HG03045 (cell line): ENCODE measurements around the gene TTLL3.
"Not testable (repeated sequence)": the region's sequence is repeated elsewhere in the genome, so short reads cannot be mapped to it uniquely, and the experiment has no call there.

Experiments used
- ATAC-seq: cut with Tn5 transposase; IDR thresholded peaks from one replicate; pipeline ENCODE4 v1.9.1; 2021; ENCODE audit warnings: mild to moderate bottlenecking, moderate library complexity; ENCODE audit not compliant: unreplicated experiment

TTLL3 gene

DNA sequence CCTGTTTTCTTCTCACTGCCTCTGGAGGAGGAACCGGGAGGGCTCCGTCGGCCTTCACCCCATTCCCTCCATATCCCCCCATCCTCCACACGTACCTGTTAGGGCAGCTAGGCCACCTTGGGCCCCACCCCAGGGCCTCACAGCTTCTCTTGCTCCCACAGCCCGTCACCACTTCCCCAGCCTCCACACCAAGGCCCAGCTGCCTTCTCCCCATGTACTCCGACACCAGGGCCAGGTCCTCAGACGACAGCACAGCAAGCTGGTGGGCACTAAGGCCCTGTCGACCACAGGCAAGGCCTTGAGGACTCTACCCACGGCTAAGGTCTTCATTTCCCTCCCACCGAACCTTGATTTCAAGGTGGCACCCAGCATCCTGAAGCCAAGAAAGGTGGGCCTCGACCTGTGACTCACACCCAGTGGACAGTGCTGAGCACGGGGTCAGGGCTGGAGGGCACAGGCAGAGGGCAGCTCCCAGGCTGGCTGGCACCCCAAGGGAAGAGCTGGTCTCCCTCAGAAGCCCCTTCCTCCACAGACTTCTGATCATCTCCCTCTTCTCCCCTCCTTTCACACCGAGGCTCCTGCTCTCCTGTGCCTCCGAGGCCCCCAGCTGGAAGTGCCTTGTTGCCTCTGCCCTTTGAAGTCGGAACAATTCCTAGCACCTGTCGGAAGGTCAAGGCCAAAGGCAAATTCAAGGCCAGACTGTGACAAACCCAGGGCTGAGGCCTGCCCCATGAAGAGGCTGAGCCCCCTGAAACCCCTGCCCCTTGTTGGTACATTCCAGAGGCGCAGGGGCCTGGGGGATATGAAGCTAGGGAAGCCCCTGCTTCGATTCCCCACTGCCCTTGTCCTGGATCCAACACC, 24.7 kb downstream of the TTLL3 start:
- no peak for ATAC-seq

DNA sequence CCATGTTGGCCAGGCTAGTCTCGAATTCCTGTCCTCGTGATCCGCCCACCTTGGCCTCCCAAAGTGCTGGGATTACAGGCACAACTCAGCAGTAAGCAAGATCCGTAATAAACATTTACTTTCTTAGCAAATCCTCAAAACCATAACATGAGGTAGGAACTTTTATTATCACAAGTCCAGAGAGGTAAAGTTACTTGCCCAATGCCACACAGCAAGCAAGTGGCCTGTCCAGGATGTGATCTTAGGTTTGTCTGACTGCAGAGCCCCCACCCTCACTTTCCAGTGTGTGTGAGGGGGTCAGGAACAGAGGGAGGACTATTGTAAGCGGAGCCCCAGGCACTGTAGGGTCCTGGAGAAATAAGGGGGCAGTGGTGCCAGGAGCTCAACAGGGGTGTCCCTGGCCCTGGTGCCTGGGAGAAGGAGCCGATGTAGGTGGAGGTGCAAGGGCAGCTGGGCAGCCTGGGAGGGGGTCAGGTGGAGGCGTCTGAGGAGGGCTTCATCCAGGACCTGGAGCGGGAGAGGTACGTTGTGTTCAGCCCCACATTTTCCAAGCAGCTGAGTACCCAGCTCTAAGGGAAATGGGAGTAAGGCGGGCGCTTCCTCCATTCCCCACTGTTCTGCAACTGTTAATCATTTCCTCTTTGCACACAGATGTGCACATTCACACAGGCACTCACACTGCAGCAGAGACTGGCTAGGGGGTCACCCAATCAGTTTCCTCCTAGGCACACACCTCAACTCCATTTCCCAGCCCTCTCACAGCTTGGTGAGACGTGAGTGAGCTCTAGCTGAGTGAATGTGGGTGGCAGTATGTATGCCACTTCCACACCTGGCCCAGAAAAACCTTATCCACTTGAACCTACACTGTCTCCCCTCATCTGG, 27.9 kb downstream of the TTLL3 start:
- no peak for ATAC-seq

DNA sequence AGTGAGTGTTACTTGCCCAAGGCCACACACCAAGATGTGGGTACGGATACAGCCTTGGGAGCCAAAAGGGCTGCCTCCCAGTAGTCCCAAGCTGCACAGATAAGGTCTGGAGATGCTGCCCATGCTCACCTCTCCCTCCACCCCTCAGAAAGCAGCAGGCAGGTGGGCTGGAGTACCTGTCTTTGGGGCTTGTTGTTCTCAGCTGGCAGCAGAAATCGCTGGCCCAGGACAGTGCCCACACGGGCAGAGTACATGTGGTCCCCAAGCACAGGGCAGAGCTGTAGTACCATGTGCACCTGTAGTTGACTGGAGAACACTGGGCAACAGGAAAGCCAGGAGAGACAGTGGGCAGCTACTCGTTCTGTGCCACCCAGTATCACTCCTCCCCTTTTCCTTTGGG, 28.8 kb downstream of the TTLL3 start:
- no peak for ATAC-seq

DNA sequence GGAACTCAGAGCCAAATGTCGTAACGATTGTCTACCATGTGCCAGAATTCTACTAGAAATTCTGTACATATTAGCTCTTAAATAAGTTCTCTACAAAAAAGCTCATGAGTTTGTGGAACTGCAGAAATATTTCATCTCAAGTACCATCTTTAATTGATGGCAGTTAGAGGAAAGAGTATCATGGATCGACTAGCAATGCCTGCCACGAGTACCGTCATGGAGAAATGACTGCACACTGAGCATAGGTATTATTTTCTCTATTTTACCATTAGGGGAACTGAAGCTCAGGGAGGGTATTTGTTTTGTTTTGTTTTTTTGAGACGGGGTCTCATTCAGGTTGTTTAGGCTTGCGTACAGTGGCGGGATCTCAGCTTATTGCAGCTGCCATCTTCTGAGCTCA, 31.0 kb downstream of the TTLL3 start:
- ATAC-seq = no peak

DNA sequence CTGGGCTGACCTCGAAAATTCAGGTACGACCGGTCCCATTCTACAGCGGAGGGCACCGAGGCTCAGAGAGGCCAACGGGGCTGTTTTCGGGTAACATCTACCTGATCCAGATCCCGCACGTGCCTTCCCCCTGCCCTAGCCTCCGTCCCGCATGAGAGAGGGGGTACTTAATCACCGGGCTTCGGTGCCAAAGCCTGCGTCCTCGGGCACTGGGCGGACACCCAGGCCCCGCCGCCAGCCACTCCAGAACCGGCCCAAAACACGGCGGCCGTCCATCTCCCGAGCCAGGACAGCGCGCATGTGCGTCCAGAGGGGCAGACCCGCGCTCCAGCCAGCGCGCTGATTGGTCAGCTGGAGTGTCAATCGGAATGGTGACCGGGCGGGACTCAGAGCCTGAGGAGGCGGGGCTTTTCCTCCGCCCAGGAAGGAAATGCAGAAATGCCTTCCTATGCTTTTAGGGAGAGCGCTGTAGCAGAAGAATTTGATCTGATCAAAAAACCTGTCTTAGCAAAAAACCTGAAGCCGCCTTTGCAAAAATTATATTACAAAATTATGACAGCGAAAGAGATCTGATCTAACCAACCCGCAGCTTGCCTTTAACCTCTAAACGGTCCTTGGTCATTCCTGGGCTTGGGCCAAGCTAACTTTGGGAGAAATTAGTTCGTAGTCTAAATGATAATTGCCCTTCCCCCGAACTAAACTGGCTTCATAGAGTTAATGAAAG, 33.8 kb downstream of the TTLL3 start, which contains the start of gene RPUSD3:
Gene RPUSD3 (minus strand): TSS at position 294 of the 724 bp plus-strand sequence. CDS start 18 bp downstream, at position 276.
- peak; percentile 97 for ATAC-seq

DNA sequence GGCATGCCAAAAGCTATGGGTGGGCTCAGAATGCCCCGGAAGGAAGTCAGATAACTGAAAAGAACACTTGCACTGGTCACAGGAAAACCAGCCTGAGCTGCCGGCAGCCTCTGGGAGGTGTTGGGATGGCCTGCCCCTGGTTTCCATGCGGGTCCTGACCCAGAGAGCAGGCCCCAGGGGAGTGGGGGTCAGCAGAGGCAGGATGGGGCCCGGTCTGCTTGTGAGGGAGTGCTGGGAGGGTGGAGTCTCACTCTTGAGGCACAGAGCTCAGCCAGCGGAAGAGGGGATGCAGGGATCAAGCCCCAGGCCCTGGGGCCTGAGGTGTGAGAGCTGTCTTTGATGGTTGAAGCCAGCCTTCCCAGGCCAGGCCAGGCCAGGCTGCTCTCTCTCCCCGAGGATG, 36.2 kb downstream of the TTLL3 start:
- ATAC-seq = no peak

DNA sequence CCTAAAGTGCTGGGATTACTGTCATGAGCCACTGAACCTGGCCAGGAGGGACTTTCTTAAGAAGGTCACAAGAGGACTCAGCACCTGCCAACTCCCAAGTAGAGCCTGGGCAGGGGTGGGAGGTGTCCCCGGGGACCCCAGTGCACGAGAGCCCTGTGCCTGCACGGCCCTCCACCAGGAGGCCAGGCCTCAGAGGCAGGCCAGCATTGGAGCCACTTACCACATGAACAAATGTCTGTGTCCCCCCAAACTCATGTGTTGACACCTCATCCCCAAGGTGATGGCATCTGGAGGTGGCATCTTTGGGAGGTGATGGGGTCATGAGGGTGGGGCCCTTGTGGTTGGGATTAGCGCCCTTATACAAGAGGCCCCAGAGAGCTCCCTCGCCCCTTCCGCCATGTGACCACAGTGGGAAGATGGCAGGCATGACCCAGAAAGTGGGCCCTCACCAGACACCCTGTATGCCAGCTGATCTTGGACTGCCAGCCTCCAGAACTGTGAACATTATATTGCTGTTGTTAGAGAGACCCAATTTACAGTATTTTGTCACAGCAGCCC, 36.9 kb downstream of the TTLL3 start:
- no peak for ATAC-seq

DNA sequence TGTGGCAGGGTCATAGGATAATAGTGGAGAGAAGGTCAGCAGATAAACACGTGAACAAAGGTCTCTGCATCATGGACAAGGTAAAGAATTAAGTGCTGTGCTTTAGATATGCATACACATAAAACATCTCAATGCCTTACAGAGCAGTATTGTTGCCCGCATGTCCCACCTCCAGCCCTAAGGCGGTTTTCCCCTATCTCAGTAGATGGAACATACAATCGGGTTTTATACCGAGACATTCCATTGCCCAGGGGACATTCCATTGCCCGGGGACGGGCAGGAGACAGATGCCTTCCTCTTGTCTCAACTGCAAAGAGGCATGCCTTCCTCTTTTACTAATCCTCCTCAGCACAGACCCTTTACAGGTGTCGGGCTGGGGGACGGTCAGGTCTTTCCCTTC, 37.8 kb downstream of the TTLL3 start:
- ATAC-seq = not testable (repeated sequence)

DNA sequence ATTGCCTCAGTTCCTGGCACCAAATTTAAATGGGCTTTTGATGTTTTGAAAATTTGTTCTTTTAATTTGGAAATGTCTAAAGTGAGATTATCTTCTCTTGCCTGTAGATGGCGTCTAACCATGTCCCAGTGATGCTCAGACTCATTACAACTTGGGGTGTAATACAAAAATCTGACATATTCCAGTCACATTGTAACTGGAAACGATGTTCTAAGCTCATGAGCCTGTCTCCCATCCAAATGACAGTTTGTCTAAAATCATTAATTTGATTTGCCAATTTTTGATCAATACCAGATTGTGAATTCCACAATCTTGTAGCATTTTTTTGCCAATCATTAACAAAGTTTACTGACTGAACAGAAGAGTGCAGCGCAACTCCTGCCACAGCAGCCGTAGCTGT, 38.8 kb downstream of the TTLL3 start:
- not testable (repeated sequence) for ATAC-seq

DNA sequence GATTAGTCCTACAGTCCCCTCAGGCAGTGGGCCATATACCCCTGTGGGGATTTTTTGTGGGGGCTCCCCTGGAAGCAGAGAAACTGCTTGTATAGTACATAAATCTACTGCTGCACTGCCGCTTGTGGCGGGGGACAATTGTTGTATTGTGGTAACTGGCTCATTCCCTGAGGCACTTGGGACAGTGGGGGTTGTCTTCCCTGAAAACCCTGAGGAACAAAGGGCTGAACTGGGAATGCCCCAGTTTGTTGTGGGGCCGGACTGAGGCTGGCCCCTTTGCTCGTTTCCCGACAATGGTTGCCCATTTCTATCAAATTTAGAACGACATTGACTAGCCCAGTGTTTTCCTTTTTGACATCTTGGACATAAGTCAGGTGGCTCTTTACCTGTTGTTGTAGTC, 41.3 kb downstream of the TTLL3 start:
- ATAC-seq = not testable (repeated sequence)

DNA sequence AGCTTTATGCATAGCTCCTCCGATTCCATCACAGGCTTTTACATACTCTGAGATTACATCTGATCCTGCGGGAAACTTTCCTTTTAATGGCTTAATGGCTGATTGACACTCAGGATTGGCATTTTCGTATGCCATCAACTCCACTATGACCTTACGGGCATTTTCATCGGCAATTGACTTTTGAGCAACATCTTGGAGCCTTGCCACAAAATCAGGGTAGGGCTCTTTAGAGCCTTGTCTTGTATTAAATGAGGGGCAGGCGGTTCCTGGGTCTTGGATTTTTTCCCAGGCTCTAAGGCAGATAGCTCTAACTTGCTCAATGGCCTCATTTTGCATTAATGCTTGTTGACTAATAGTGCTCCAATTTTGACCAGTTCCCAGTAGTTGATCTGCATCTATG, 41.9 kb downstream of the TTLL3 start:
- not testable (repeated sequence) for ATAC-seq

DNA sequence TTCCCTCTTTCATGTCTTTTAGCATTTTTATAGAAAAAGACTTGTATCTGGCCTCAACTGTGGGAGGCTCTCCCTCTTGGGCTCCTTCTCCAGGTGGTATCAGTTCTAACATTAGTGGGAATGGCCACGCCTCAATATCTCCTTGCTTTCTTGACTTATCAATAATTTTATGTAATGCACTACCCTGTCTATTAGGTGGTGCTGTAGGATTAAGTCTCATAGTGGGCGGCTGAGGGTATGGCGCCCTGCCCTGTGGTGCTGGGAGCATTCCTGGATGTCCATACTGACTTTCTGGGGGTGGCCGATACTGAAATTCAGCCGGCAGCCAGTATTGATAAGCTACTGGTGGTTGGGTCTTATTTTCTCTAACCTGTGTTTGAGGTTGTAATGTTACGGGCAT, 42.5 kb downstream of the TTLL3 start:
- no peak for ATAC-seq

DNA sequence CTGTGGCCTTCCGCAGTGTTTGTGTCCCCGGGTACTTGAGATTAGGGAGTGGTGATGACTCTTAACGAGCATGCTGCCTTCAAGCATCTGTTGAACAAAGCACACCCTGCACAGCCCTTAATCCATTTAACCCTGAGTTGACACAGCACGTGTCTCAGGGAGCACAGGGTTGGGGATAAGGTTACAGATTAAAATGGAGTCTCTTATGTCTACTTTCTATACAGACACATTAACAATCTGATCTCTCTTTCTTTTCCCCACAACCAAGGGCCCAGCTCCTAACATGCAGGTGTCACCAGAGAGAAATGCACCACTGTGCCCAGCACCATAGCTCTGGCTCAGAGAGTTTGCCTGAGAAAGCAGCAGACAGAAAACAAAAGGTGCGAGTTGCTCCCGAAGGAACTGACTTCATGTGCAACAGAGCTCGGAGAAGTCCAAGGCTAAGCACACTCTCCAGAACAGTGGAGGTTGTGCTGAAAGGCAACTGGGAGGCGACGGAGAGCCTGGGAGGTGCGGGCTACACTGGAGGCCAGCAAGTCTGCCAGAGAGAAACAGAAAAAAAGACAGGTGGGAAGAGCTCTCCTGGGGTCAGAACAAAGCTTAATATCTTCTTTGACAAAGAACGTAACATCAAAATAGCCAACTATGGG, 44.4 kb downstream of the TTLL3 start:
- not testable (repeated sequence) for ATAC-seq

DNA sequence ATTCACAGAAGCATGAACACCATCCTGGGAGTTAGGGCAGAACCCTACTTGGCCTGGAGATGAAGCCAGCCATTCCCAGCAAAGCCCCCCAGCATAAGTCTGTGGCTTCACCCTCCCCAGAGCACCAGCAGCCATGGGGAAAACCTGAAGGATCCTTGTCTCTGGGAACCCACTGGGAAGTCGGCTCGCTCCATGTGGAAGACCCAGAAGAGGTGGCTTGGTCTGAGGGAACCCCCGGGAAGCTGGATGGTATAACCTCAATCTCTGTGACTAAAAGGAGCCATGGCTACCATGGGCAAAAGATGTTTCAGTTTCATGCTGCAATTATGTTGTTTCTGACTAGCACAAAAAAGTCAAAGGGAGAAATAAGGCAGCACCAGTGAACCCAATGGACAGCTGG, 45.5 kb downstream of the TTLL3 start:
- no peak for ATAC-seq

DNA sequence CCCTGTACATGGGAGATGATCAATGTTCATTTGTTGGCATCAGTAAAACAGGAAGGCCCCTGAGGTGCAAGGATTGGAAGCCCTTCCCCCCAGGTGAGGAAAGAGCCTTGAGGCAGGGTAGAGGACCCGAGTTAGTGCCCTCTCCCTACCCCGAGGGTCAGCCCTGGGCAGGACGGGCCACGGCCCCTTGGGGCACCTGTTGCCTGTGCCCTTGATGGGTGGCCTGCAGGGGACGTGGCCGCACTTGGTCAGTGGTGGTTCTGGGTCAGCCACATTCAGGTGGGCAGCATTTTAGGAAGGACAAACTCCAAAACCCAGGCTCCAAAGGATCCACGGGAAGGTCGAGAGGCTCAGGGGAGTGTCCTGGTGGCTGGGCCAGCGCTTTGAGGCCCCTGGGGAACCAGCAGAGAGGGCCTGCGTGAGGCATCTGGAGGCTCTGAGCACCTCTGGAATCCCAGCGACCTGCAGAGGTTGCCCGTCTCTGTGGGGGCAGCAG, 49.5 kb downstream of the TTLL3 start:
- no peak for ATAC-seq

DNA sequence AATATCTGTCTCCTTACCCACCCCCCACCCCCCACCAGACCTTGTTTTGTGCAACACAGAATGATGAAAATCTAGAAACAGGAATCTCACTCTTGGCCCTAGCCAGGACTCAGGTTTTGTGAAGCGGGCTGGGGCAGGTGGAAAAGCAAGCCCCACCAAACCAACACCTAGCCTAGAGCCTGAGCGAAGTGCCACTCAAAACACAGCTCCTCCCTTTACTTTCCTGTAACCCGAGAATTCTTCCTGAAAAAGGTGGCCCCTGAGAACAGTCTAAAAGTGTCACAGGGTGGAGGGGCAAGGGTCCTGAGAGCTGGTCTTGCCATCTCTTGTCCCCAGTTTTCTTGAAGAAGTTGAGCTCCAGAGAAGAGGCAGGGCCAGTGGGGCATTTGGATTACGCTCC, 51.1 kb downstream of the TTLL3 start:
- ATAC-seq = no peak

DNA sequence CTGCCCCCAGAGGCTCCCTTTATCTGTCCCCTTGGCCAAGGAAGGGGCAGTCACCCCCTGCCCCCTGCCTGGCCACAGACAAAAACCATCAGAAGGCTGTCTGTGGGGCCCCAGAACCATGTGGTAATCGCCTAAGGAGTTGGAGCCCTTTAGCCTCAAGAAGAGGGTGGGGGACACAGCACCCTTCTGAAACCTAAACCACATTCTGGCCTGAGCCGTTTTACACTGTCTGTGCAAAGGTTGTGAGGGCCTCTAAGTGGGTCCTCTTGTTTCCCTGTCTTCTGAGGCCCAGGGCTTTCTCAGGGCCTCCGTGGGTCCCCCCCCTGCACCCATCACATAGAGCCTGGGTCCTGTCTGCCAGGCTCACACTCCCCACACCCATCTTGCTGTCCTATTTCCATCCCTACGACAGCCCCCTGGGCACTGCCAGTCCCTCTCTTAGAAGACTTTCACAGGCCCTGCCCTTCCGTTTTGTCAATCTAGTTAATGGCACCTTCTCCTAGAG, 51.6 kb downstream of the TTLL3 start:
- ATAC-seq = no peak

DNA sequence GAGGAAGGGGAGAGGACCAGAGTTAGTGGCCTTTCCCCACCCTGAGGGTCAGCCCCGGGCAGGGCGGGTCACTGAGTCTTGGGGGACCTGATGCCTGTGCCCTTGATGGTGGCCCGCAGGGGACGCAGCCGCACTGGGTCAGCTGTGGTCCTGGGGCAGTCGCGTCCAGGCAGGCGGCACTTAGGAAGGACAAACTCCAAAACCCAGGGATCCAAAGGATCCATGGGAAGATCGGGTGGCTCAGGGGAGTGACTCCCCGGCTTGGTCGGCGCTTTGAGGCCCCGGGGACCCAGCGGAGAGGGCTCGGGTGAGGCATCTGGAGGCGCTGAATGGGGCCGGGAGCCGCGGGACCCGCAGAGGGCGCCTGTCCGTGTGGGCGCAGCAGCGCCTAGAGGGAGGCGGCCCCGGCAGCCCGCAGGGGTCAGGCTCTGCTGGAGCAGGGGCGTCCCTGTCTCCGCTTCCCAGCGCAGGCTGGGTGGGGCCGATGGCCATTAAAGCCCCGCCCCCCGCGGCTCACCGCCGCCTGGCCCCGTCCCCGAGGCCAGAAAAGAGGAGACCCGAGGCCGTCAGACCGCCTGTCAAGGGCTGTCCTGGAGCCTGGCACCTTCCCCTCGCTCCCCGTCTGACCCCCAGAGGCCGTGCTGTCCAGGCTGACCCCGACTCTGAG, 52.5 kb downstream of the TTLL3 start:
- ATAC-seq = no peak

DNA sequence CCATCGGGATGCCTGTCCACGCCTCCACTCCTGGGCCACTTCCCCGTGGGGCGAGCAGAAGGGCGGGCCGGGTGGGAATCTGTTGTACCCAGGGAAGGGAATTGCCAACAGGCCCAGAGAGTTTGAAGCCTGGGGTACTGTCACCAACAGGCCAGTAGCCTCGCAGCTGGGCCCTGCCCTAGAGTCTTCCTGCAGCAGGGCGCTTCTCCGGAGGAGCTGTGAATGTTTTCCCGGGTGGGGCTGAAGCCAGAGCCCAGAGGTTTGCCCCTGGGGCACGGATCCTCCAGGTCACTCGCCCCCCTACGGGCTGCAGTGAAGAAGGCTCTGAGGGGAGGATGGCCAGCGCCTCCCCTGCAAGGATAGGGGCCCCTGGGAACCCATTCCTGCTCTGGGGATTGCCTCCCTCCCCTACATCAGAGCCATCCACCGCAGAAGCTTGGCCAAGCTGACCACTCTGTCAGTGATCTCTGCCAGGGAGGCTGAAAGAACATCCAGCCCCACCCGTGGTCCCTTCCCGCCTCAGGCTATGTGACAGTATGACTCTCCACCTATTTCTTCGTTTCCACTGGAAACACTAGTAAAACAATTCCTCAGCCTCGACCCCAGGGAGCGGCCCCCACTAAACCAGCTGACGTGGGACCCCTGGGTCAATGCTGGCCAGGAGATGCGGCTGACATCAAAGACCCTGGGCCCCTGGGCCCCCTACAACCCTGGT, 53.2 kb downstream of the TTLL3 start:
- no peak for ATAC-seq
